ENCODE results near the gene CFAP77.

The CFAP77 gene

GRCh38 chr9:132595319-132595718 is 185.3 kb downstream of the CFAP77 start:
- no peak for DNase-seq

GRCh38 chr9:132596200-132596599 is 186.2 kb downstream of the CFAP77 start:
- no peak for DNase-seq

GRCh38 chr9:132597073-132597775 is 187.2 kb downstream of the CFAP77 start:
- DNase-seq: peak in 22 of 51 donors; percentile 1 to 36 (median 18)

- no peak for DNase-seq
Observed at GRCh38 chr9:132600326-132600984, 190.4 kb downstream of the CFAP77 start.

- no peak for DNase-seq
Observed at GRCh38 chr9:132602207-132602606, 192.2 kb downstream of the CFAP77 start.

- DNase-seq: no peak
Observed at GRCh38 chr9:132605387-132605786, 195.4 kb downstream of the CFAP77 start.

- DNase-seq: no peak
Observed at GRCh38 chr9:132606066-132606465, 196.1 kb downstream of the CFAP77 start.

- peak in 8 of 51 donors; percentile 5 to 23 (median 10) for DNase-seq
Observed at GRCh38 chr9:132609184-132609583, 199.2 kb downstream of the CFAP77 start.

- DNase-seq: peak in 1 of 51 donors; percentile 5
Observed at GRCh38 chr9:132609829-132610228, 199.8 kb downstream of the CFAP77 start.

- no peak for DNase-seq
Observed at GRCh38 chr9:132610661-132611060, 200.7 kb downstream of the CFAP77 start.

- DNase-seq: no peak
Observed at GRCh38 chr9:132614324-132614723, 204.3 kb downstream of the CFAP77 start.

GRCh38 chr9:132615774-132616173 is 205.8 kb downstream of the CFAP77 start:
- no peak for DNase-seq

- DNase-seq: no peak
Observed at GRCh38 chr9:132616725-132617124, 206.7 kb downstream of the CFAP77 start.

- DNase-seq: no peak
Observed at GRCh38 chr9:132622159-132622558, 212.1 kb downstream of the CFAP77 start.

All from hypothalamus (tissue), 51 donors.